H9 (cell line): ENCODE results near the gene SBNO1. TPM values are rescaled to one million over a fixed set of nuclear protein-coding genes. Genes with fewer than 3 reads are reported as not detected.

ENCODE experiments used
- DNase-seq: peaks from one replicate; pipeline ENCODE4 v3.0.0-alpha.2; 2017
- H2AFZ ChIP-seq: one replicate; pipeline ENCODE4 v1.6.1; 2013; ENCODE audit warnings: mild to moderate bottlenecking, low read length, control low read depth, moderate library complexity
- H2AK5ac ChIP-seq: 2 replicates; pipeline ENCODE4 v1.6.1; 2013; ENCODE audit warnings: low read length, control low read depth, mixed read lengths; ENCODE audit not compliant: insufficient read length
- H2BK120ac ChIP-seq: one replicate; pipeline ENCODE4 v1.6.1; 2013; ENCODE audit warnings: low read depth, mild to moderate bottlenecking, low read length, control low read depth, inconsistent platforms; ENCODE audit not compliant: poor library complexity, severe bottlenecking
- H2BK12ac ChIP-seq: 2 replicates; pipeline ENCODE4 v1.6.1; 2013; ENCODE audit warnings: low read length, control low read depth, mixed read lengths, low read depth; ENCODE audit not compliant: insufficient read length
- H2BK15ac ChIP-seq: 2 replicates; pipeline ENCODE4 v1.6.1; 2013; ENCODE audit warnings: low read depth, low read length, control low read depth
- H2BK20ac ChIP-seq: one replicate; pipeline ENCODE4 v1.6.1; 2013; ENCODE audit warnings: low read depth, mild to moderate bottlenecking, low read length, control low read depth, inconsistent platforms; ENCODE audit not compliant: poor library complexity, severe bottlenecking
- H2BK5ac ChIP-seq: 2 replicates; pipeline ENCODE4 v1.6.1; 2013; ENCODE audit warnings: low read length, control low read depth, mixed read lengths; ENCODE audit not compliant: insufficient read length
- H3K14ac ChIP-seq: 2 replicates; pipeline ENCODE4 v1.6.1; 2013; ENCODE audit warnings: low read length, control low read depth; ENCODE audit not compliant: insufficient read depth
- H3K18ac ChIP-seq: 2 replicates; pipeline ENCODE4 v1.6.1; 2013; ENCODE audit warnings: low read depth, mild to moderate bottlenecking, mixed read lengths, low read length, control low read depth; ENCODE audit not compliant: insufficient read length
- H3K23ac ChIP-seq: 2 replicates; pipeline ENCODE4 v1.6.1; 2013; ENCODE audit warnings: low read length, control low read depth, mixed read lengths, low read depth; ENCODE audit not compliant: insufficient read length
- H3K23me2 ChIP-seq: 2 replicates; pipeline ENCODE4 v1.6.1; 2013; ENCODE audit warnings: low read depth, mild to moderate bottlenecking, mixed read lengths, low read length, control low read depth; ENCODE audit not compliant: insufficient read length, poor library complexity, severe bottlenecking
- H3K27ac ChIP-seq: 2 replicates; pipeline ENCODE4 v1.5.1; 2013; ENCODE audit warnings: low read length, control low read depth, mixed read lengths, low read depth; ENCODE audit not compliant: insufficient read length
- H3K27me3 ChIP-seq: 2 replicates; pipeline ENCODE4 v1.6.1; 2013; ENCODE audit warnings: low read length, control low read depth, inconsistent platforms; ENCODE audit not compliant: insufficient read depth
- H3K4ac ChIP-seq: 2 replicates; pipeline ENCODE4 v1.6.1; 2013; ENCODE audit warnings: low read depth, mild to moderate bottlenecking, control low read depth, inconsistent platforms, low read length, moderate library complexity
- H3K4me1 ChIP-seq: 2 replicates; pipeline ENCODE4 v1.6.1; 2013; ENCODE audit warnings: low read length, control low read depth, inconsistent platforms; ENCODE audit not compliant: insufficient read depth
- H3K4me2 ChIP-seq: 2 replicates; pipeline ENCODE4 v1.6.1; 2013; ENCODE audit warnings: low read length, control low read depth, mixed read lengths; ENCODE audit not compliant: insufficient read length, insufficient read depth
- H3K56ac ChIP-seq: 2 replicates; pipeline ENCODE4 v1.6.1; 2013; ENCODE audit warnings: low read depth, mild to moderate bottlenecking, mixed read lengths, low read length, control low read depth; ENCODE audit not compliant: insufficient read length
- H3K79me1 ChIP-seq: 2 replicates; pipeline ENCODE4 v1.6.1; 2013; ENCODE audit warnings: low read depth, mild to moderate bottlenecking, moderate library complexity, low read length, control low read depth, inconsistent platforms; ENCODE audit not compliant: insufficient read depth, poor library complexity, severe bottlenecking
- H3K79me2 ChIP-seq: 2 replicates; pipeline ENCODE4 v1.6.1; 2013; ENCODE audit warnings: low read length, control low read depth, inconsistent platforms; ENCODE audit not compliant: insufficient read depth
- H3K9ac ChIP-seq: 2 replicates; pipeline ENCODE4 v1.6.1; 2013; ENCODE audit warnings: low read length, control low read depth, mixed read lengths; ENCODE audit not compliant: insufficient read length; ENCODE audit errors: extremely low read depth
- H3K9me3 ChIP-seq: one replicate; pipeline ENCODE4 v1.6.1; 2013; ENCODE audit warnings: low read depth, low read length, inconsistent platforms; ENCODE audit not compliant: control insufficient read depth
- H3T11ph ChIP-seq: one replicate; pipeline ENCODE4 v1.6.1; 2013; ENCODE audit warnings: mild to moderate bottlenecking, low read length, control low read depth, inconsistent platforms
- H4K20me1 ChIP-seq: one replicate; pipeline ENCODE4 v1.6.1; 2013; ENCODE audit not compliant: control insufficient read depth, insufficient read length, insufficient read depth
- H4K5ac ChIP-seq: 2 replicates; pipeline ENCODE4 v1.6.1; 2013; ENCODE audit warnings: low read depth, mild to moderate bottlenecking, mixed read lengths, low read length, control low read depth; ENCODE audit not compliant: insufficient read length
- H4K8ac ChIP-seq: replicated peaks from 2 replicates; pipeline ENCODE4 v1.6.1; 2013; ENCODE audit warnings: low read length, control low read depth, mixed read lengths, low read depth; ENCODE audit not compliant: insufficient read length
- H4K91ac ChIP-seq: 2 replicates; pipeline ENCODE4 v1.6.1; 2013; ENCODE audit warnings: low read depth, mild to moderate bottlenecking, moderate library complexity, mixed read lengths, low read length, control low read depth; ENCODE audit not compliant: insufficient read length
- H3K27ac Mint-ChIP-seq, 3 experiments: 2 replicates in 2 of 3; 3 replicates in 1 of 3; pipeline ENCODE4 v1.8.0; 2020 to 2021; ENCODE audit warnings: mixed read lengths in 3 of 3, mild to moderate bottlenecking in 1 of 3, moderate library complexity in 1 of 3
- H3K27me3 Mint-ChIP-seq: 2 replicates; pipeline ENCODE4 v1.8.0; 2021; ENCODE audit warnings: low read depth, mild to moderate bottlenecking, moderate library complexity, mixed read lengths
- H3K36me3 Mint-ChIP-seq, 3 experiments: 2 replicates in 2 of 3; 3 replicates in 1 of 3; pipeline ENCODE4 v1.8.0; 2020 to 2021; ENCODE audit warnings: low read depth in 3 of 3, mixed read lengths in 3 of 3; ENCODE audit not compliant: insufficient read depth in 1 of 3
- H3K4me1 Mint-ChIP-seq, 2 experiments: 2 replicates each; pipeline ENCODE4 v1.8.0; 2020; ENCODE audit warnings: mixed read lengths in 2 of 2
- H3K4me3 Mint-ChIP-seq, 2 experiments: 2 replicates in 1 of 2; 3 replicates in 1 of 2; pipeline ENCODE4 v1.8.0; 2020 to 2021; ENCODE audit warnings: mild to moderate bottlenecking in 2 of 2, mixed read lengths in 2 of 2, moderate library complexity in 1 of 2
- H3K9me3 Mint-ChIP-seq, 2 experiments: 2 replicates in 1 of 2; 3 replicates in 1 of 2; pipeline ENCODE4 v1.8.0; 2020; ENCODE audit warnings: mild to moderate bottlenecking in 2 of 2, mixed read lengths in 2 of 2, moderate library complexity in 1 of 2
- WGBS: extraction: QIAGEN DNeasy Blood & Tissue Kit; methylation state at CpG from one replicate; pipeline ENCODE4 v1.1.7; 2013; ENCODE audit warnings: missing lambda C conversion rate, low lambda C conversion rate, mixed read lengths; ENCODE audit not compliant: insufficient read length; ENCODE audit errors: extremely low coverage; 5-methylcytosine and 5-hydroxymethylcytosine counted together
- total RNA-seq: library from RNA; stranded (reverse); gene quantifications from 2 replicates; pipeline ENCODE4 v1.2.1, GENCODE V29; 2021
- TF ChIP-seq, protein P1 (sequence below): fragments of 200-600 bp; sonication (generic); conservative IDR thresholded peaks from 3 replicates; pipeline ENCODE4 v1.8.0; 2021; ENCODE audit warnings: antibody characterized with exemption, mild to moderate bottlenecking

Gene SBNO1
- total RNA-seq, 1 experiment from 2014 or later, result 47.5 TPM

DNA sequence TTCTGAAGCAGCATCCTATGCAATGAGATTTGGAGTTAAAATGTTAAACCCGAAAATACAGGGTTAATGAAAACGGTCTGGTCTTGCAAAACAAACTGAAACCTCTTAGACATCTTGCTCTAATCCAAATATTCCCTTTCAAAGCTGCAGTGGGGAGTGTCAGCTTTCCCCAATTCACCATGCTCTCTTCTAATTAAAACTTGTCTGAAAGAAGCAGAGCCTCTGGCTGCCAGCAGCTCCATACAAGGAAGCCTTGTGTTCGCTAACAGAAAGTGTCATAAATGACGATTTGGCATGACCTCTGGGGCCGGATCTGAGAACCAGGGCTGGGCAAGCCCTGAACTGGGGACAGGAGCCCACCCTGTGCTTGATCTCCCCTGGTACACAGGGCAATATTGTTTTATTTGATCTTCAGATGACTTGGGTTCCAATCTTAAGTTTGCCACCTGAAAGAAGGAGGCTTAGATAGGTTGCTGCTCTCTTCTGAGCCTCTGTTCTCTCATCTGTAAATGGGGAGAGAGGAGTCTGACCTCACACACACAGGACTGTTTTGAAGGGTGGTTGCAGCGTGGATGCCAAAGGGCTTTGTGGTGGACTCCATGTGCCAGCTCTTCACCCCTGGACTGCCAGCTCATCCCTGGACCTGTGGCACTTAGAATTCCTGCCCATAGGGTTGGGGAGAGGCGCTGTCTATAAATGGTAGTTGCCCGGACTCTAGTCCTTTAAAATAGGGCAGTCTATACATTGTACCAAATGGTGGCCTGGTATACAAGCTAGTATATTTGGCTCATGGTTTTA lies 27.1 kb upstream of the SBNO1 start:
- Histone ChIP-seq H4K5ac (no peak overlapping the region), H2BK15ac (no peak overlapping the region), H3K18ac (no peak overlapping the region), H2BK20ac (no peak overlapping the region), H4K91ac (no peak overlapping the region), H3K23me2 (peaks cover 6% of the 10 kb centered on the region), H3K9me3 (no peaks in the 10 kb centered on the region), H3K4me1 (peaks cover 3% of the 10 kb centered on the region; the same call in 1 of the 2 replicates), H3K79me1 (no peaks in the 10 kb centered on the region), H4K20me1 (no peaks in the 10 kb centered on the region), H3K27ac (no peak overlapping the region), H3K56ac (no peak overlapping the region), H3K23ac (no peak overlapping the region), H3K27me3 (no peaks in the 10 kb centered on the region; the same call in 1 of the 2 replicates), H3T11ph (no peak overlapping the region), H3K4ac (no peak overlapping the region), H2BK5ac (no peak overlapping the region), H2AK5ac (no peak overlapping the region), H2BK12ac (no peak overlapping the region), H3K9ac (no peak overlapping the region), H3K79me2 (no peaks in the 10 kb centered on the region), H2BK120ac (no peak overlapping the region), H2AFZ (no peak overlapping the region), H3K4me2 (no peak overlapping the region), H3K14ac (no peak overlapping the region), H4K8ac (no peak overlapping the region)
- peaks cover 64% of the 10 kb centered on the region for H3K27me3 Mint-ChIP-seq
- WGBS, result no CpG with 5 or more reads among the region's 8 CpGs
- no peak overlapping the region for H3K4me3 Mint-ChIP-seq
- H3K27ac Mint-ChIP-seq, result no peak overlapping the region
- no peak for DNase-seq
- H3K36me3 Mint-ChIP-seq, result peaks cover 11 to 54% (median 41%) of the 10 kb centered on the region in 3 experiments
- H3K9me3 Mint-ChIP-seq, result no peaks in the 10 kb centered on the region; a peak in 1 of 5 replicates
- peaks cover 14 to 15% of the 10 kb centered on the region in 2 experiments for H3K4me1 Mint-ChIP-seq
- TF ChIP-seq, protein P1, sequence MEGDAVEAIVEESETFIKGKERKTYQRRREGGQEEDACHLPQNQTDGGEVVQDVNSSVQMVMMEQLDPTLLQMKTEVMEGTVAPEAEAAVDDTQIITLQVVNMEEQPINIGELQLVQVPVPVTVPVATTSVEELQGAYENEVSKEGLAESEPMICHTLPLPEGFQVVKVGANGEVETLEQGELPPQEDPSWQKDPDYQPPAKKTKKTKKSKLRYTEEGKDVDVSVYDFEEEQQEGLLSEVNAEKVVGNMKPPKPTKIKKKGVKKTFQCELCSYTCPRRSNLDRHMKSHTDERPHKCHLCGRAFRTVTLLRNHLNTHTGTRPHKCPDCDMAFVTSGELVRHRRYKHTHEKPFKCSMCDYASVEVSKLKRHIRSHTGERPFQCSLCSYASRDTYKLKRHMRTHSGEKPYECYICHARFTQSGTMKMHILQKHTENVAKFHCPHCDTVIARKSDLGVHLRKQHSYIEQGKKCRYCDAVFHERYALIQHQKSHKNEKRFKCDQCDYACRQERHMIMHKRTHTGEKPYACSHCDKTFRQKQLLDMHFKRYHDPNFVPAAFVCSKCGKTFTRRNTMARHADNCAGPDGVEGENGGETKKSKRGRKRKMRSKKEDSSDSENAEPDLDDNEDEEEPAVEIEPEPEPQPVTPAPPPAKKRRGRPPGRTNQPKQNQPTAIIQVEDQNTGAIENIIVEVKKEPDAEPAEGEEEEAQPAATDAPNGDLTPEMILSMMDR, result no peak
